Gastroesophageal sphincter (tissue), 3 donors: ENCODE data around the gene TNFSF15.

Source experiments
- CTCF ChIP-seq, 4 experiments: fragments of 200-600 bp in 2 of 4; fragments of 450-650 bp in 2 of 4; sonication (generic) in 1 of 4; IDR thresholded peaks; one replicate each; pipeline ENCODE4 v1.5.1; 2017 to 2019; ENCODE audit warnings: antibody characterized with exemption in 4 of 4, mild to moderate bottlenecking in 2 of 4, moderate library complexity in 2 of 4
- EP300 ChIP-seq: sonication (generic); formaldehyde crosslinking; IDR thresholded peaks from one replicate; pipeline ENCODE4 v1.6.1; 2017; ENCODE audit warnings: antibody characterized with exemption, mild to moderate bottlenecking
- POLR2A ChIP-seq, 2 donors: fragments of 450-650 bp; IDR thresholded peaks; one replicate each; pipeline ENCODE4 v1.6.1; 2017; ENCODE audit warnings: antibody characterized with exemption in 2 of 2, mild to moderate bottlenecking in 2 of 2, moderate library complexity in 1 of 2

- TF ChIP-seq CTCF (IDR thresholded peaks at IDR 0.05) (no peak), POLR2A (IDR thresholded peaks at IDR 0.05) (no peak), EP300 (no peak)
Observed at GRCh38 chr9:114775121-114775520, 30.7 kb downstream of the TNFSF15 start.
